NCI-H128 (cell line): ENCODE data around the gene AXIN2.

Source experiments
- DNase-seq: peaks from one replicate; lab custom pipeline; 2025; ENCODE audit not compliant: unreplicated experiment; lab: John Stamatoyannopoulos, UW

The AXIN2 gene

DNA sequence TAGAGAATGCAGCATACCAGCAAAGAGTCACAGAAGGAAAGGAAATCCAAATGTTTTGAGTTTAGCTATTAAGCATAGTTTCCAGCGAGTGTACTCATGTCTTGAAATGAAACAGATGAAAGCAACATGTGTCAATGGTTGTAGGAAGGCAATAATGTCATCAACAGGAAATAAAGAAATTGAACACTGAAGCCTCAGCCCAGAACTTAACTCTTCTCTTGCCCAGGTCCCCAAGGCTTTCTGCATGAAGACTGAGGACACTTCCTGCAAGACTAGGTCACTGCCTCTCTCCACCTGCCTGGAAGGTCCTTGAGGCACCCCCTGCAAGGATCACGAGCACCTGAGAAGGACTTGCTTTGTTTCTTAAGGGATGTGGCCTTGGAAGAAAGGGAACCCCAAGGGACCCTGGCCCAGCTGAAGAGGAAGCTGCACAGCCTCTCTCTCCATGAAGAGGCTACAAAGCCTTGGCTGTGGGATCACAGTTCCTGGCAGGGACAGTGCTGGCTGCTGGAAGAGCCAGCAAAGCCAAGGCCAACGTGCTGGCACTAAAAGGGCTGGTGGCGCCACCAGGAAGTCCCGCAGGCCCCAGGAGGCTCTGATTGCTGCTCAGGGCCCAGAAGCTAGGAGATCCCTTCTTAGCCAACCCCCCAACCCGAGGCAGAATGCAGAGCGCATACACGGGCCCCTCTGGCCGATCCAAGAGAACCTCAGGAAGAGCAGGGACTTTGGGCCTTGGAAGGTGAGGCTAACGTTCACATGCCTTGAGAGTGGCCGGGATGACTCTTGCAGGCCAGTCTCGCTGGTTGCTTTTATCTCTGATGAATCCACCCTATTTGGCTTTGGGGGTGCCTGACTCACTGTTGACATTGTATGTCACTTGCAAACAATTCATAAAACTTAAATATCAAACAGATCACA lies 23.4 kb upstream of the AXIN2 start:
- no peak for DNase-seq

GRCh38 chr17:65583921-65584603 lies 22.6 kb upstream of the AXIN2 start:
- DNase-seq, result no peak

DNA sequence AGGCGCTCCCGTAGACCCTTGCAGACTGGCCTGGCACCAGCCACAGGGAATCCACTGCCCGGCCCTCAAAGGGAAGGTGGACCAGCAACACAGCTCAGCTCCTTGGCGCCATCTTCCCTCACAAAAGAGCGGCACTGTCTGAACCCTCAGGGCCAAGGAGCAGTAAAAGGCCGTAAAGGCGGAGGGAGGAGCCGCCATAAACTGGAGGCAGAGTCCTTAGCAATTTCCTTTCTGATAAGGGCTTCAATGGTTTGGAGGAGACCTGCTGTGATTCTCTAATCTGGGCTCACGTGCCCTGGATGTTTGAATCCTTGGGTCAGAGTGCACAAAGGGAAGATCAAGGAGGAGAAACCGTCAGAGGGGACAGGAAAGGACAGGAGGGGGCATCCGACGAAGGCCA lies 15.5 kb upstream of the AXIN2 start:
- DNase-seq, result no peak

GRCh38 chr17:65573282-65573602 lies 11.8 kb upstream of the AXIN2 start:
- no peak for DNase-seq

DNA sequence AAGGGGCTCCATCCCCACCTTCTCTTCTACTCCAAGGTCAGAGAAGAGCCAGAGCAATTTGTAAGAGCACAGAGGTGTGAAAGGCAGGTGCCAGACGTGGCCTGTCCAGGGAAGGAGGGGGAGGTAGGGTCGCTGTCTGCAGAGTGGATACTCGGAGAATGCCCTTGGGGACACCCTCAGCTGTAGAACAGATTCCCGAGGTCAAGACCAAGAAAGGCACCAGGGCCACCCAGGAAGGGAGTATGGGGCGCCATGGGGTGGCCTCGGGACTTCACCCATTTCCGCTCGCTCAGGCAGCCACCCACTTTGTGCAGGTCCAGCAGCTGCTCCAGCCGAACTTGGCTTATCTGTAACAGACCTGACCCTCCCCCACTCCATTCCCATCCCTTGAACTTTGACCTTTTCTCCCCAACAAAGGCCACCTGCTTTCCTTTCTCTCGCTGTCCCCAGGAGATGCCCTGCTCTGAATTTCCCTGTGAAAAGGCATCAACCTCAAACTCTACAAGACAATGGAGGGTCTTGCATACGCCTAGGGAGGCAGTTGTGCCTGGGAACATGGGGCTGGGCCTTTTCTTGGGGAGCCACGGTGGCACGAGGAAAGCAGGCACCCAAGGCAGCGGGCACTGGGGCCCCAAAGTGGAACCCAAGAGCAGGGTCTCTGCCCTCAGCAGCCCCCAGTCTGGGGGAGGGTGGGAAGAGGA lies 11.3 kb upstream of the AXIN2 start:
- no peak for DNase-seq

DNA sequence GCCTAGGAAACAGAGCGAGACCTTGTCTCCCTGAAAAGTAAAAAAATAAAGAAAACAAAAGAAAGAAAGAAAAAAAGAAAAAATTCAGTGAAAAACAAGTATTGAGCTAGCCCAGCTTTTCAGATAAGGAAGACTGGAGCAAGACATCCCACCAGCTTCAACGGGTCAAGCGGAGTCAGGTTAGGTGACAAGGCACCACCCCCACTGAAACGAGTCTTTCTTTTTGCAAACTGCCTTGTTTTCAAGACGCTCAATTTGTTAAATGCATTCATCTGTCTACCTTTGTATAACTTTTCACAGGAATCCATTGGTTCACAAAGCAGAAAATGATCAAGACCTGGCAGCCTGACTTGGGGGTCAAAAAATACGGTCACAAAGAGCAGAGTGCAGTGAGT lies 10.7 kb upstream of the AXIN2 start:
- DNase-seq, result no peak

GRCh38 chr17:65568918-65569317 lies 7.5 kb upstream of the AXIN2 start:
- DNase-seq, result no peak

- no peak for DNase-seq
Observed at GRCh38 chr17:65567566-65567965, 6.1 kb upstream of the AXIN2 start.

GRCh38 chr17:65565559-65565958 lies 4.1 kb upstream of the AXIN2 start:
- DNase-seq, result no peak

- DNase-seq, result peak; percentile 27
Observed at GRCh38 chr17:65564793-65565192, 3.3 kb upstream of the AXIN2 start.

DNA sequence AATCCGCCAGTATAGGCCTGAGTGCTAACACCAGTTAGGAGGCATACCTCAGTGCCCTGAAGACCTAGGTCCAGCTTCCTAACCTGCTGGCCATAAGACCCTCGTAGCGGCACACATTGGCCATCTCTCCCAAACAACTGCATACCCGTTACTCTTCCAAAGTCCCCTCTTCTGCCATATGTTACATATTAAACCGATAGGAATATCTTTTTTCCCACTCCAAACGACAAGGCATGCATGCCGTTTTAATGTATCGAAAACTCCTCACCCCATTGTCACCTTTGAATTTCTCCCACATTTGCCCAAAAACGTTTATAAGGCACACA lies 721 bp upstream of the AXIN2 start:
- no peak for DNase-seq

- peak; percentile 27 for DNase-seq
Observed at GRCh38 chr17:65560628-65561451, 608 bp downstream of the AXIN2 start.

DNA sequence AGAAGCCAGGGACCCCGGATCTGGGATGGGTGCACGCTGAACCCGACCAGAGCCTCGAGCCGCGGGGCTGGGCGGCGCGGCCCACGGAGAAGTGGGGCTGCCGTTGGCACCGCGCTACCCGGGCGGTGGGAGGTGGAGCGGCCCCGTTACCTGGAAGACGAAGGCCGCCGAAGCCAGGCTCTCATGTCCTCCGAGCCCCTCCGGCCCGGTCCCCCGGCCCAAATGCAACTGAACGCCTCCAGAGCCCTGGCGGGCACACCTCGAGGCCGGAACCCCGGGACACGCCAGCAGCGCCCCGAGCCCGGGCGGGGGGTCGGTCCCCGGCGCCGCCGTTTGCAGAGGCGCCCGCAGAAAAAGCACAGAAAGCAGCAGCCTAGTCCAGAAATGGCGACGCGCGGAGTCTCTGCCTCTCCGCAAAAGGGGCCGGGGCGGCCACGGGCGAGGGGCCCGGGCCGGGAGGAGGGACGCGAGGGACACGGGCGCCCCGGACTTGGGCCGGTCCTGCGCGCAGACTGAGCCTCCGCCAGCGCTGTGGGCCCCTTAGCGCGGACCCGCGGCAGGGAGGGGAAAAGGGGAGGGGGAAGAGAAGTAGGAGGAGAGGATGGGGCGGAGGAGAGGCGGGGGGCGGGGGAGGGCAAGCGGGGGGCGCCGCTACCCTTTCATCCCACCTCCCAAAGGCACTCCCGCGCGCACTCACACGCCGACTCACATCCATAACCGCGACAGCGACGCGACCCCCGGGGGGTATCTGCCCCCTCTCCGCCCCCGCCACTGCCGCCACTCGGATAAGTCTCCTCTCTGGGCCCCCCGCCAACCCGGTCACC lies 1.4 kb downstream of the AXIN2 start:
- no peak for DNase-seq

GRCh38 chr17:65559461-65559803 lies 2.0 kb downstream of the AXIN2 start:
- no peak for DNase-seq

DNA sequence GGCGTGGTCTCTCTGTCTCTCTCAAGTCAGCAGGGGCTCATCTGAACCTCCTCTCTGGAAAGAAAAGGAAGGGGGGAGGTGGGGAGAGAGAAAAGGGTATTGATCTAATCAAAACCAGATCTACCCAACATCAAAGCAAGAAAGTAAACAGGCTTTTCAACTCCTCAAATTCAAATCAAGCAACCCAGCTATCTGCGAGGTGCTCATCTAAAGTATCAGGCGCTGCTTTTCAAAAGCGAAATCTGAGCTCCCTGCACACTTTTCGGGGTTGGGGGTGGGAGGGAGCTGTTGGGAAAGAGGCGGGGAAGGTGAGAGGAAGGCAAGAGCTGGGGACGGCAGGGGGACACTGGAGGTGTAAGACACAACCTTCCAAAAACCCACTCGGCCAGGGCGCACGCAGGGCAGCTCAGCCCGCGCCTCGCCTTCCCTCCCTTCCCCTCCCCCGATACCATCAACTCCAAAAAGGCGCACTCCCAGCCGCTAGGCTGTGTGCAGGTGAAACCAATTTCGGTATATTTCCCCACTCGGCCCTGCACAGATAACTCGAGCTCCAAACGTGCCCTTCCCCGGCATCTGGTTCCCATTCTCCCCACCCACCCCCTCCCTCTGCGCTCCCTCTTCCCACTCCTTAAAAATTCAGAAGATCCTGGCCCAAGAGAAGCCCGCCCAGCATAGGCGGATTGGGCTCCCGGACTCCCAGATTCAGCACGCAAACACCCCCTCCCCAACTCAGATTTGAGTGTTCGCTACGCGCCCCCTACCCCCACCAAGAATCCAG lies 2.6 kb downstream of the AXIN2 start:
- no peak for DNase-seq

DNA sequence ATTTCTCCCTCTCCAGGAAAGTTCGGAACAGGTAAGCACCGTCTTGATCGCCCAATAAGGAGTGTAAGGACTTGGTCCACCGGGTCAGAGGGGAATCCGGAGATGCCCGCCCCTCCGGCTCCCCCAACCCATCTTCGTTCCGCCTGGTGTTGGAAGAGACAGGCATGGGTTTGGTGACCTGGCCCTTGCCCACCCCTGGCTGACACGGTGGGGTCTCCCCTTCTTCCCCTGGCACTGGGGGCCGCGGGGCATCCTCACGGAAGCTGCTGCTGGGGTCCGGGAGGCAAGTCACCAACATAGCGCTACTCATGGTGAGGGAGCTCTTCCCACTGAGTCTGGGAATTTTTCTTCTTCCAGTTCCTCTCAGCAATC lies 3.2 kb downstream of the AXIN2 start:
- no peak for DNase-seq

DNA sequence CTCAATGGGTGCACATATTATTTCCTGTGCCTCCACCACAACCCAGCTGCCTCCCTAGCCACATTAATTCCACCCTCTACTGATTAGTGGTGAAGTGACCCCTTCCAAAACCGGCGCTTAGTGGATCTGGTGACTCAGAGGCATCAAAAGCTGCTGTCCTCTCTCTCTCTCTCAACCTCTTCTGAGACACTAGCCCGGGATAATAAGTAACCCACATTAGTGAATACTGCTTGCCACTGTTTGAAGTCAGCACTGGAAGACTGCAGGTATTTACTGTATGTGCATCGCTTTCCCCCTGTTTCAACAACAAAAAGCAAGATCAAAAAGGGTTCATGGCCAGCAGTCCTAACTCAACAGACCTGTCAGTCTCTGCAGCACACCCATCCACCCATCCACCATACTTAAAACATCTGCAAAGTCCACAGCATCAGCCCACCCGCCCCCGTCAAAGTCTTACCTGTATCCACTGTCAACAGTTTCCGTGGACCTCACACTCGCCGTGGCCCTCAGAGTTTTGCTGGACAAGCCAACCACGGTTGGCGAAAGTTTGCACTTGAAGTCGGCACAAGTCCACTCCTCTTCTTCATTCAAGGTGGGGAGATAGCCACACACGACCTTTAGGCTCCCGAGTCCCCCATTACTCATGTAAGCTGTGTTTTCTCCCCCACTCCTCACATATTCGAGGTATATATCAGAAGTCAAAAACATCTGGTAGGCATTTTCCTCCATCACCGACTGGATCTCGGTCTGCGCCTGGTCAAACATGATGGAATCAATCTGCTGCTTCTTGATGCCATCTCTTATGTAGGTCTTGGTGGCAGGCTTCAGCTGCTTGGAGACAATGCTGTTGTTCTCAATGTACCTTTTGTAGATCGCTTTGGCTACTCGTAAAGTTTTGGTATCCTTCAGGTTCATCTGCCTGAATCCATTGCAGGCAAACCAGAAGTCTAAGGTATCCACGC lies 3.8 kb downstream of the AXIN2 start:
- no peak for DNase-seq

DNA sequence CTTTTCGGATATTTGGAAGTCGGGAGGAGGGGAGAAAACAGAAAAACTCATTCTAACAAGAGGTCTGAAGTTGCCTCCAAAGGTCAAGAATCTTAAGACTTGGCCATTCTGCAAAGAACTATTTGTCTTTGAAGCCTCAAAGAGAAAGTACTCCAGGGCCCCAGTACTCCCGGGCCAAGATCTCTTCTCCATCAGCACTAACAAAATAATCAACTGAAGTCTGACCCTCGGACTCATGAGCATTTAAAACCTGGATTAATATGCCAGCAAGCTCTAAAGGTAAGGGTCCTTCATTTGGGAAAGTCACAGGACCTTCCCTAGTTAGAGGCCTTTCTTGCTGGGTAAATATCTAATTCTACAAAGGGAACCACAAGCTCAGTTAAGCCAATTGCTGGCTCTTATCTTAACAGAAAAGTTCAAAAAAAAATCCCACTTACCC lies 4.5 kb downstream of the AXIN2 start:
- DNase-seq, result no peak
